HG03097 (cell line): ENCODE measurements around the gene DLEC1.
"Not testable (repeated sequence)": the region's sequence is repeated elsewhere in the genome, so short reads cannot be mapped to it uniquely, and the experiment has no call there.

Experiments
- ATAC-seq: cut with Tn5 transposase; IDR thresholded peaks from one replicate; pipeline ENCODE4 v1.9.1; 2021; ENCODE audit not compliant: unreplicated experiment, low FRiP score

DLEC1 gene

DNA sequence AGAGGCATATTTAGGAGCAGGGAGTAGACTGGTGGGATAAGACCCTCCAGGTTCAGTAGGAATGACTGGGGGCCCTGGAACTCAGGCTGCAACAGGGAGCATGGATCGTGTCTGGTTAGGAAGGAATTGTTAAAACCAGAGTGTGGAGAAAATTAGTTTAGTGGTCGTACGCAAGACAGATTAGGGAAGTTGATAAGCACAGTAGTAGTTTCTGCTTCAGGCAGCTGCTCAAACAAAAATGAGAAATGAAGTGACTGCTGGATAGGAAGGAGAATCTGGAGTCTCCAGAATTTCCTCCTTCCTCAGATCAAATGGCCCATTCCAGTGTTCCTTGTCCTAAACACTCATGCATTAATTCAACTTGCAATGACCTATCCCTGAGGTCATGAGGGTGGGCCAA lies 110.7 kb downstream of the DLEC1 start:
- no peak for ATAC-seq

DNA sequence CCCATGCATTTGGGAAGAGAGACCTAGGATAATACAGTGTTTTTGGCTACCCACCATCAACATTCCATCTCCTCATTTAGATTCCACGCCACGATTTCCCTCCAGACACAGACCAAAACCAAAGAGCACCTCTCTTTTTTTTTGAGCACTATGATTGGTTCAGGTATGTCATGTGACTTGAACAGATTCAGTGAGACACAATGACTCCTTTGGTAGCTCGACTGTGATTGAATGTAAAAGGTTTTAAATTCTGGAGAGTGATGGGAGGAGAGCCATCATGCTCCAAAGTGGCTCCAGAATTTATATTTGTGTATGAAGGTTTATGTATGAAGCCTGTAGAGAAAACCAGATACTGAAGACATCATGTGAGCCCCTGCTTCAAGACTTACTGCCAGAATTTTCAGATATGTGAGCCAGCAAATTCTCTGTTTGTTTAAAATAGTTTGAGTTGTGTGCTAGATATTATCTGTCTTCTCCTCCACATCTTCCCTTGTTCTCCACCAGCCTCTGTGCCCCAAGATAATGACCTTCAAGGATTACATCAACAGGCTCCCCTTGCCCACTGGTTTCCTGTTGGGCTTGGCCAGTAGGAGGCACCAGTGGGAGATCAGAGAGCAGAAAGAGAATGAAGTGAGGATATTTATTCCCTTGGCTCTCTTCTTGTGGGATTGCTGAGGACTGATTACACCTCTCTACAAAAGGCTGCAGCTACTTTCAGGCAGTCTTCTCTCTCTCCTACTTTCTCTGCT lies 111.9 kb downstream of the DLEC1 start:
- ATAC-seq: no peak

DNA sequence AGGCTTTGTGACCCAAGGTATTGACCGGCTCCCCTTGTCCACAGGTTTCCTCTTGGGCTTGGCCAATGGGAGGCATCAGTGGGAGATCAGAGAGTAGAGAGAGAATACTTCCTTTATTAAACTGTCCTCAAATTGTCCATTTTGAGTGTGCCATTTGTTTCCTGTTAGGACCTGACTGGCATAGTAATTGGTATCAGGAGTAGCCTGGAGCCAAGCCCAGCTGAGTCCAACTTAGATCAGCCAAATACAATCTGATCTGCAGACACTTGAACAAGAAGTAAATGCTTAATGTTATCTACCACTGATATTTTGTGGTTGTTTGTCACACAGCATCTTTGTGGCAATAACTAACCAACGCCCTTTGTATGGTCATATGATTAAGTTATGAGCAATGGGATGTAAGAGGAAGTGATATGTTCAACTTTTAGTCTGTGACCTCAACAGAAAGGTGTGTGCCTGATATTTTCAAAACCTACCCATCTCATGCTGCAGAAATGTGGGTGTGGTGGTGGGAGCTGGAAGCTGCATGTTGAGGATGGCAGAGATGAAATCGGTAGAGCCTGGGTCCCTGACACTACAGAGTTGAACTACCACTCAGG lies 112.8 kb downstream of the DLEC1 start:
- ATAC-seq: no peak

GRCh38 chr3:38152609-38153008 lies 113.6 kb downstream of the DLEC1 start:
- no peak for ATAC-seq

- ATAC-seq: no peak
These were observed 114.2 kb downstream of the DLEC1 start for GRCh38 chr3:38153221-38153620.

- ATAC-seq: no peak
These were observed 115.1 kb downstream of the DLEC1 start for GRCh38 chr3:38154033-38154494.

- ATAC-seq: no peak
These were observed 115.7 kb downstream of the DLEC1 start for GRCh38 chr3:38154625-38155255.

GRCh38 chr3:38155825-38156224 lies 116.8 kb downstream of the DLEC1 start:
- no peak for ATAC-seq

GRCh38 chr3:38157117-38157516 lies 118.1 kb downstream of the DLEC1 start:
- ATAC-seq: no peak

- ATAC-seq: no peak
These were observed 118.6 kb downstream of the DLEC1 start for GRCh38 chr3:38157595-38157994.

- no peak for ATAC-seq
These were observed 119.5 kb downstream of the DLEC1 start for GRCh38 chr3:38158472-38158871.

GRCh38 chr3:38160704-38161103 lies 121.7 kb downstream of the DLEC1 start:
- not testable (repeated sequence) for ATAC-seq

- ATAC-seq: no peak
These were observed 124.3 kb downstream of the DLEC1 start for GRCh38 chr3:38163117-38163840.

- ATAC-seq: no peak
These were observed 125.0 kb downstream of the DLEC1 start for GRCh38 chr3:38163841-38164642.

GRCh38 chr3:38164643-38164951 lies 125.6 kb downstream of the DLEC1 start:
- no peak for ATAC-seq

GRCh38 chr3:38164952-38165721 lies 126.1 kb downstream of the DLEC1 start, which contains the start of gene OXSR1:
Gene OXSR1 (plus strand): TSS chr3:38165537. CDS start chr3:38165877, 340 bp downstream.
- peak; percentile 91 for ATAC-seq

- no peak for ATAC-seq
These were observed 126.8 kb downstream of the DLEC1 start for GRCh38 chr3:38165722-38166387.

GRCh38 chr3:38167591-38167990 lies 128.6 kb downstream of the DLEC1 start:
- no peak for ATAC-seq
